PC-3 (cell line): ENCODE results near the gene RAP2B. TPM values are rescaled to one million over a fixed set of nuclear protein-coding genes. Genes with fewer than 3 reads are reported as not detected.

Experiments
- ATAC-seq: fragments of 200-7000 bp; cut with Tn5 transposase; 2 replicates; pipeline ENCODE4 v1.9.1; 2020; ENCODE audit warnings: mild to moderate bottlenecking, moderate library complexity
- BruUV-seq: library from RNA; stranded (reverse); fragments of 400-500 nt; replicated peaks from 2 replicates; lab custom pipeline; 2021; lab: Mats Ljungman, UMichigan
- CTCF ChIA-PET: fragments of 300-600 bp; sonication (Branson Sonifier 250); formaldehyde crosslinking; loops from one replicate; lab custom pipeline; 2022; ENCODE audit warnings: antibody characterized with exemption; lab: Charles Lee
- POLR2A ChIA-PET: fragments of 300-600 bp; sonication (Branson Sonifier 250); formaldehyde crosslinking; loops from one replicate; lab custom pipeline; 2022; ENCODE audit warnings: antibody characterized with exemption; ENCODE audit not compliant: unreplicated experiment; lab: Charles Lee
- DNase-seq: peaks from one replicate; pipeline ENCODE4 v3.0.0-alpha.2; 2015
- H2AFZ ChIP-seq: fragments of 300-600 bp; sonication (generic); 2 replicates; pipeline ENCODE4 v1.6.0; 2016; ENCODE audit warnings: antibody characterized with exemption, low read length
- H3F3A ChIP-seq: fragments of 300-600 bp; sonication (generic); one replicate; pipeline ENCODE4 v1.6.0; 2017; ENCODE audit warnings: antibody characterized with exemption, low read length, control low read depth, mild to moderate bottlenecking; ENCODE audit not compliant: unreplicated experiment
- H3K27ac ChIP-seq: fragments of 300-600 bp; sonication (generic); 2 replicates; pipeline ENCODE4 v1.5.1; 2016; ENCODE audit warnings: mild to moderate bottlenecking, low read length
- H3K27me3 ChIP-seq: fragments of 300-600 bp; sonication (generic); 2 replicates; pipeline ENCODE4 v1.6.1; 2016; ENCODE audit warnings: low read length, mixed read lengths
- H3K36me3 ChIP-seq: fragments of 300-600 bp; sonication (generic); 2 replicates; pipeline ENCODE4 v1.6.1; 2016; ENCODE audit warnings: low read depth, mixed run types, low read length, mixed read lengths
- H3K4me1 ChIP-seq: fragments of 300-600 bp; sonication (generic); 2 replicates; pipeline ENCODE4 v1.5.1; 2016; ENCODE audit warnings: low read length; ENCODE audit not compliant: insufficient read depth
- H3K4me2 ChIP-seq: fragments of 300-600 bp; sonication (generic); 2 replicates; pipeline ENCODE4 v1.6.0; 2016; ENCODE audit warnings: low read length
- H3K4me3 ChIP-seq: fragments of 300-600 bp; sonication (generic); 2 replicates; pipeline ENCODE4 v1.5.1; 2016; ENCODE audit warnings: mild to moderate bottlenecking, low read length, mixed read lengths
- H3K79me2 ChIP-seq: fragments of 300-600 bp; sonication (generic); 2 replicates; pipeline ENCODE4 v1.6.1; 2017; ENCODE audit warnings: low read length, mixed read lengths
- H3K9ac ChIP-seq: fragments of 300-600 bp; sonication (generic); 2 replicates; pipeline ENCODE4 v1.6.0; 2016; ENCODE audit warnings: mild to moderate bottlenecking, low read length
- H3K9me2 ChIP-seq: fragments of 300-600 bp; sonication (generic); replicated peaks from 2 replicates; pipeline ENCODE4 v1.6.1; 2016; ENCODE audit warnings: mixed run types, low read length, mixed read lengths
- H3K9me3 ChIP-seq: fragments of 300-600 bp; sonication (generic); 2 replicates; pipeline ENCODE4 v1.6.1; 2016; ENCODE audit warnings: low read length, mixed read lengths
- H4K20me1 ChIP-seq: fragments of 300-600 bp; sonication (generic); 2 replicates; pipeline ENCODE4 v1.6.1; 2016; ENCODE audit warnings: low read length, mixed read lengths
- CTCF ChIP-seq: fragments of 300-600 bp; sonication (generic); conservative IDR thresholded peaks from 2 replicates; pipeline ENCODE4 v1.5.1; 2017; ENCODE audit warnings: antibody characterized with exemption, low read depth, mild to moderate bottlenecking, low read length
- EZH2 ChIP-seq: fragments of 300-600 bp; sonication (generic); IDR thresholded peaks from one replicate; pipeline ENCODE4 v1.6.1; 2017; ENCODE audit warnings: antibody characterized with exemption, mild to moderate bottlenecking, low read length; ENCODE audit not compliant: unreplicated experiment
- EZH2phosphoT487 ChIP-seq: fragments of 300-600 bp; sonication (generic); IDR thresholded peaks from 2 replicates; pipeline ENCODE4 v1.6.1; 2018; ENCODE audit warnings: mild to moderate bottlenecking, antibody characterized with exemption, low read length, borderline replicate concordance
- intact Hi-C: fragments of 100-400 bp; cut with micrococcal nuclease; formaldehyde crosslinking; loops from 2 replicates; pipeline ENCODE4 v1.9.0; 2023
- total RNA-seq: library from RNA; depleted of rRNA; stranded (reverse); fragments of >200 nt; gene quantifications from 2 replicates; pipeline ENCODE4 v1.2.3, GENCODE V29; 2014

The RAP2B gene
- total RNA-seq, 1 experiment from 2014 or later = 37.8 TPM

DNA sequence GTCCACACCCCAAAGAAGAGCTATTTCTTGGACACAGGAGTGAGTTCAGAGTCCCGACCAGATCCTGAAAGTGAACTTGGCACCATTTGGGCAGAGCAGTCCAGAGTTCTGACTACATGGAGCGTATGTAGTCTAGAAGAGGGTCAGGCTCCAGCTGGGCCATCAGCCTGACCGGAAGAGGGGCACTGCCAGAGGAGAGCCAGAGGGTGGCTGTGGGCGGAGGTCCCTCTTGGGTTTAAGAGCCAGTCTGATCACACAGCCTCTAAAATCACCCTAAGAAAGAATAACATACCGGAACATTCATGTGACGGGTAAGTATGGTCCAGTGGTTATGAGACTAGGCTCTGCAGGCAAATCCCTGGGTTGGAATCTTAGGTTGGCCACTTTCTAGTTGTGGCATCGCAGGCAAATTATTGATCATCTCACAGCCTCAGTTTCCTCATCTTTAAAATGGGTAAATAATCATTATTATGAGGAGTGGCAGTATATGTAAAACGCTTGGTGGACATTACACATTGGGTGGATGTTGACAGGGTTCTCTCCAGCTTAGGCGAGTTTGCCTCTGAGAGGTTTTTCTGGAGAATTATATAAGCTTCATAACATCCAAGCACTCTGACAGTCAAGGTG is 2.1 kb upstream of the RAP2B start:
- H3K9ac ChIP-seq = peak overlapping the region; percentile 88
- peaks cover 18% of the 10 kb centered on the region for H3K4me1 ChIP-seq
- peak overlapping the region; percentile 78 for H2AFZ ChIP-seq
- H3K9me2 ChIP-seq = no peaks in the 10 kb centered on the region
- intact Hi-C loops = loop anchor here (2.0 to 10.0 kb wide), 5 partner anchors 33 to 745 kb away; no protein-coding TSS in a partner anchor
- TF ChIP-seq EZH2phosphoT487 (no peak), EZH2 (no peak), CTCF (no peak)
- peaks cover 28% of the 10 kb centered on the region for H3K79me2 ChIP-seq
- peak overlapping the region; percentile 95 for H3K4me3 ChIP-seq
- DNase-seq = no peak
- H3K4me2 ChIP-seq = peak overlapping the region; percentile 95
- peak overlapping the region; percentile 94 for H3K27ac ChIP-seq
- POLR2A ChIA-PET = interaction anchor here (0.5 to 2.1 kb wide), 13 partner anchors 10 to 593 kb away, joined by 3 to 21 read pairs (median 6); no protein-coding TSS in a partner anchor
- H3K36me3 ChIP-seq = peaks cover 4% of the 10 kb centered on the region
- ATAC-seq = no peak
- no peaks in the 10 kb centered on the region for H3F3A ChIP-seq
- CTCF ChIA-PET = interaction anchor here (0.6 to 2.5 kb wide), 2 partner anchors 111 to 117 kb away, joined by 3 to 34 read pairs; no protein-coding TSS in a partner anchor
- H4K20me1 ChIP-seq = peaks cover 18% of the 10 kb centered on the region
- H3K27me3 ChIP-seq = no peaks in the 10 kb centered on the region
- BruUV-seq = no TSS peak
- H3K9me3 ChIP-seq = no peaks in the 10 kb centered on the region

DNA sequence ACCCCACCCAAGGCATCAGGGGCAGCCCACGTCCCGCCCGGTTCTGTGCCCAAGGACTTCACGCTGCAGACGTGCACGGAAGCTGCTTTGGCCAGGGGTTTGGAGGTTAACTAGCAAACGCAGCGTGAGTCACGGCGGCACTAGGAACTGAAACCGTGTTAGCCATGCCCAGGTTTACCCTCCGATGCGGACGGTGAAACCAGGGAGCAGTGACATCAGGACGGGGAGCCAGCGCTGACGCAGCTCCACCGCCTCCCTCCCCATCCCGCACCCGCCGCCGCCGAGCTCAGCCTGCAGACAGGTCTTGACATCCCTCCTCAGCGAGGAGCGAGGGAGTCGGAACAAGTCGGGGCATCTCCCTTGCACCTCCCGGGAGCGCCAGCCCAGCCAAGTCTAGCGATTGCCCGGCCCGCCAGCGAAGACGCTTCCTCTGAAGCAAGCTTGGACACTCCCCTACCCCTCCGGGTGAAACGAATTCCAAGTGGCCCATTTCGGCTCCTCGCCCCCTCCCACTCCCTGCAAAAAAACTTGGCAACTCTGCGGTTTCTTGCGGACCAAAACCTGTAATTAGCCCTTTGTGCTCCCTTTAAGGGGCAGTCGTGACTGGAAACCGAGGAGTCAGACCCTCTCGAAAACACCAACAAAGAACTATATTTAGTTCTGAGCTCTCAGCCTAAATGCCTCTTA is 1.4 kb upstream of the RAP2B start:
- ChIA-PET POLR2A (interaction anchor here (0.5 to 2.1 kb wide), 24 partner anchors 11 to 1391 kb away, joined by 3 to 31 read pairs (median 6); no protein-coding TSS in a partner anchor), CTCF (interaction anchor here (0.6 to 2.5 kb wide), 6 partner anchors 35 to 434 kb away, joined by 3 to 34 read pairs (median 5); no protein-coding TSS in a partner anchor)
- H3K36me3 ChIP-seq = peaks cover 10% of the 10 kb centered on the region
- peak overlapping the region; percentile 94 for H3K27ac ChIP-seq
- H3K9me2 ChIP-seq = no peaks in the 10 kb centered on the region
- no peaks in the 10 kb centered on the region for H3K9me3 ChIP-seq
- H4K20me1 ChIP-seq = peaks cover 25% of the 10 kb centered on the region
- intact Hi-C loops = loop anchor here (1.0 to 10.0 kb wide), 8 partner anchors 20 to 744 kb away; no protein-coding TSS in a partner anchor
- H3K27me3 ChIP-seq = no peaks in the 10 kb centered on the region
- DNase-seq (peak; percentile 92), ATAC-seq (peak; percentile 38)
- H3K4me2 ChIP-seq = peak overlapping the region; percentile 95
- H3F3A ChIP-seq = no peaks in the 10 kb centered on the region
- TSS peak; percentile 68 for BruUV-seq
- peak overlapping the region; percentile 95 for H3K4me3 ChIP-seq
- peaks cover 36% of the 10 kb centered on the region for H3K79me2 ChIP-seq
- peaks cover 25% of the 10 kb centered on the region for H3K4me1 ChIP-seq
- peak overlapping the region; percentile 78 for H2AFZ ChIP-seq
- TF ChIP-seq EZH2 (no peak), CTCF (no peak), EZH2phosphoT487 (no peak)
- H3K9ac ChIP-seq = peak overlapping the region; percentile 88
